Glutamatergic neuron (in vitro differentiated cells): ENCODE results near the gene DERA. TPM values are rescaled to one million over a fixed set of nuclear protein-coding genes. Genes with fewer than 3 reads are reported as not detected.

Experiments used
- DNase-seq: peaks from one replicate; pipeline ENCODE4 v3.0.0; 2022
- H3K27ac Mint-ChIP-seq: one replicate; pipeline ENCODE4 v1.8.0; 2020; ENCODE audit warnings: mild to moderate bottlenecking, mixed read lengths, inconsistent platforms; ENCODE audit not compliant: unreplicated experiment
- H3K27me3 Mint-ChIP-seq: one replicate; pipeline ENCODE4 v1.8.0; 2020; ENCODE audit warnings: mild to moderate bottlenecking, moderate library complexity, mixed read lengths, inconsistent platforms; ENCODE audit not compliant: unreplicated experiment
- H3K36me3 Mint-ChIP-seq: one replicate; pipeline ENCODE4 v1.8.0; 2020; ENCODE audit warnings: mild to moderate bottlenecking, mixed read lengths, inconsistent platforms; ENCODE audit not compliant: unreplicated experiment
- H3K4me1 Mint-ChIP-seq: one replicate; pipeline ENCODE4 v1.8.0; 2020; ENCODE audit warnings: mild to moderate bottlenecking, low read depth, mixed read lengths, inconsistent platforms; ENCODE audit not compliant: unreplicated experiment
- H3K4me3 Mint-ChIP-seq: one replicate; pipeline ENCODE4 v1.8.0; 2020; ENCODE audit warnings: mild to moderate bottlenecking, mixed read lengths, inconsistent platforms; ENCODE audit not compliant: unreplicated experiment
- H3K9me3 Mint-ChIP-seq: one replicate; pipeline ENCODE4 v1.8.0; 2020; ENCODE audit warnings: mild to moderate bottlenecking, moderate library complexity, mixed read lengths, inconsistent platforms; ENCODE audit not compliant: unreplicated experiment
- CTCF ChIP-seq: fragments of 200-600 bp; sonication (generic); IDR thresholded peaks from one replicate; pipeline ENCODE4 v1.5.0; 2021; ENCODE audit not compliant: partially characterized antibody, unreplicated experiment
- total RNA-seq: library from RNA; stranded (reverse); fragmentation: NEBNext Ultra II Directional; extraction: Animal tissue kit (Norgen Biotek cat#: 25700); gene quantifications from one replicate; pipeline ENCODE4 v1.2.1, GENCODE V29; 2021; ENCODE audit not compliant: unreplicated experiment

DERA gene
- total RNA-seq, 1 donor from 2014 or later = 55.6 TPM

DNA sequence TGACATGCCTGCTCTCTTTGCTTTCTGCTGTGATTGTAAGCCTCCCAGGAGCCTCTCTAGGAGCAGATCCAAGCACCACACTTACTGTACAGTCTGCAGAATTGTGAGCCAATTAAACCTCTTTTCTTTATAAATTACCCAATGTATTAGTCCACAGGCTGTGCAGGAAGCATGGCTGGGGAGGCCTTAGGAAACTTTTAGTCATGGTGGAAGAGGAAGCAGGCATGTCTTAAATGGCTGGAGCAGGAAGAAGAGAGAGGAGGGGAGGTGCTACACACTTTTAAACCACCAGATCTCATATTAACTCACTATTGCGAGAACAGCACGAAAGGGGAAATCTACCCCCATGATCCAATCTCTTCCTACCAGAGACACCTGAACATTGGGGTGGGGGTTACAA lies 108.9 kb downstream of the DERA start:
- peaks cover 11% of the 10 kb centered on the region for H3K9me3 Mint-ChIP-seq
- H3K27me3 Mint-ChIP-seq = peaks cover 2% of the 10 kb centered on the region
- H3K36me3 Mint-ChIP-seq = peaks cover 55% of the 10 kb centered on the region
- H3K4me1 Mint-ChIP-seq = no peaks in the 10 kb centered on the region
- no peak for TF ChIP-seq CTCF
- no peak for DNase-seq
- H3K27ac Mint-ChIP-seq = no peak overlapping the region
- H3K4me3 Mint-ChIP-seq = no peak overlapping the region

DNA sequence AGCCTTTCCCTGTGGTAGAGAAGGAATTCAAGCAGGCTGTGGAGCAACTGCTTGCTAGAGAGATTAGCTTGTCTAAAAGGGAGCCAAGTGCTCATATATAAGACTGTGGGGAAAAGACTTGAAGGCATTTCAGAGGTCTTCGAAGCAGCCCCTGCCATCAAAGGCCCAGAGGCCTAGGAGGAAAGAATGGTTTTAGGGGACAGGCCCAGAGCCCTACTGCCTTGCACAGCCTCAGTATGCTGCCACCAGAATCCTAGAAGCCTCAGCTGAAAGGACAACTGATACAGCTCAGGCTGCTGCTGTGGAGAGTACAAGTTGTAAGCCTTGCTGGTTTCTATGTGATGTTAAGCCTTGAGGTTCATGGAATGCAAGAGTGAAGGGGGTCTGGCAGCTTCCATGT lies 109.9 kb downstream of the DERA start:
- Mint-ChIP-seq H3K4me3 (no peak overlapping the region), H3K27me3 (peaks cover 2% of the 10 kb centered on the region), H3K9me3 (peaks cover 11% of the 10 kb centered on the region), H3K27ac (no peak overlapping the region), H3K36me3 (peaks cover 50% of the 10 kb centered on the region), H3K4me1 (no peaks in the 10 kb centered on the region)
- no peak for TF ChIP-seq CTCF
- no peak for DNase-seq

DNA sequence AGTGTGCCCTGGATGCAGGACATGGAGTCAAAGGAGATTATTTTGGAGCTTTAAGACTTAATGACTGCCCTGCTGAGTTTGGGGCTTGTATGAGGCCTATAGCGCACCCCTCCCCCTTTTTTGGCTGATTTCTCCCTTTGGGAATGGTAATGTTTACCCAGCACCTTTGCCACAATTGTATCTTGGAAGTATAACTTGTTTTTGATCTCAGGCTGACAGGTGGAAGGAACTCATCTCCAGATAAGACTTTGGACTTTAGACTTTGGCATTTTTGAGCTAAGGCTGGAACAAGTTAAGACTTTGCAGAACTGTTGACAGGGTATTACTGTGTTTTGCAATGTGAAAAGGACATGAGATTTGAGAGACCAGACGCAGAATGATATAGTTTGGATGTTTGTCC lies 110.5 kb downstream of the DERA start:
- peaks cover 50% of the 10 kb centered on the region for H3K36me3 Mint-ChIP-seq

DNA sequence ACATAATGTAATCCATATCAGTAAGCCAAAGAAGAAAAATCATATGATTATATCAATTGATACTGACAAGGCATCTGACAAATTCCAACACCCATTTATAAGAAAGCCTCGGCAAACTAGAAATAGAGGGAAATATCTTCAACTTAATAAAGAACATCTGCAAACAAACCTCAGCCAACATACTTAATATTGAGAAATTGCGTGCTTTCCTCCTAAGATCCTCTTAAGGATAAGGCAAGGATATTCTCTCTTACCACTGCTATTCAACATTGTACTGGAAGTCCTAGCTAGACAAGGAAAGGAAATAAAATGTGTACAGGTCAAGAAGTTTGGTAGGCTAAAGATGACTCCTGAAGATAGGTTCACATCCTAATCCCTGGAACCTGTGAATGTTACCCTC lies 115.9 kb downstream of the DERA start:
- Mint-ChIP-seq H3K9me3 (peaks cover 4% of the 10 kb centered on the region), H3K4me3 (no peak overlapping the region), H3K36me3 (peaks cover 20% of the 10 kb centered on the region), H3K4me1 (no peaks in the 10 kb centered on the region), H3K27me3 (no peaks in the 10 kb centered on the region), H3K27ac (no peak overlapping the region)
- DNase-seq = no peak
- no peak for TF ChIP-seq CTCF

More for the DNA sequence above, 110.5 kb downstream of the DERA start:
- peaks cover 2% of the 10 kb centered on the region for H3K27me3 Mint-ChIP-seq
- no peak overlapping the region for H3K27ac Mint-ChIP-seq
- H3K4me3 Mint-ChIP-seq = no peak overlapping the region
- H3K4me1 Mint-ChIP-seq = no peaks in the 10 kb centered on the region
- peaks cover 11% of the 10 kb centered on the region for H3K9me3 Mint-ChIP-seq
- no peak for TF ChIP-seq CTCF
- DNase-seq = no peak

DNA sequence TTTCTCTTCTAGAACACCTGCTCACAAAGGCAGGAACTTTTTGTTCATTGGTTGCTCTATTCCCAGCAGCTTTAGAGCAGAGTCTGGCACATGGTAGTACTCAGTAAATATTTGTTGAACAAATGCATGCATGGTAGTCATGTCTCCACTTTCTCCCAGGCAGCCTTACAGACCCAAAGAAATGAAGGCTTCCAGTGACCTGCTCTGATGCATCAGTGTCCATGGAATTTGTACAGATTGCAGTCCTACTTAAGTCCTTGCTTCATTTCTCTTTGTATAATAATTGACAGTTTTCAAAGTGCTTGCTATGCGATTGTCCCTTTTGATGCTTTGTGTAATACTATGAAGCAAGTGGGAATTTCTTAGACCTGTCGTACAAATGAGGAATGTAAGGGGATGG lies 119.6 kb downstream of the DERA start:
- Mint-ChIP-seq H3K36me3 (no peaks in the 10 kb centered on the region), H3K27me3 (peaks cover 1% of the 10 kb centered on the region), H3K27ac (no peak overlapping the region), H3K4me3 (no peak overlapping the region), H3K9me3 (no peaks in the 10 kb centered on the region), H3K4me1 (no peaks in the 10 kb centered on the region)
- no peak for TF ChIP-seq CTCF
- no peak for DNase-seq
